ENCODE measurements around the gene MS4A4A. TPM values are rescaled to one million over a fixed set of nuclear protein-coding genes. Genes with fewer than 3 reads are reported as not detected.
A peak's percentile ranks its signal among the peaks of the same experiment; 100 is the strongest.

The MS4A4A gene
- total and polyA plus RNA-seq, 5 donors, result 5.1 to 21.5 (median 19.0) TPM

DNA sequence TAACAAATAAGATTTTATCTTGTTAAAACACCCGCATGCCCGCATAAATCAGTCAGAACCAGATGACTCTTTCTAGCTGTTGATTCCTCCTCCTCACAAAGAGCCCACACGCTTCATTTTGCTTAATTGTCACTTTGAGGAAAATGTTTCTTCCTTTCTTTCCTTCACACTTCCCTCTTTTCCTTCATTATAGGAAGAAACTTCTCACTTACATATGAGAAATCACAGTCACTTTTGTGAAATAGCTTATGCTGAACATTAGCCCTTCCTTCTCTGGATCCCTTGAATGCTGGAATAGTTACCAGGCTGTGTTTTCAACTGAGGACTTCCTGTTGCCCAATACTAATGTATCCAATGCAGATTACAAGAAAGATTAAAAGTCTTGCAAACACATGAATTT, 52.4 kb downstream of the MS4A4A start:
- H3K27ac ChIP-seq (ENCODE audit: low read length), result no peak overlapping the region
- ATAC-seq, result peak; percentile 39 to 51
- H3K4me3 ChIP-seq (ENCODE audit: low read length), result no peak overlapping the region
- H3K27me3 ChIP-seq (ENCODE audit: control insufficient read depth, insufficient read depth), result no peaks in the 10 kb centered on the region
- whole genome bisulfite sequencing, result 78% methylated on average over 3 of the region's 3 CpGs
- H3K9me3 ChIP-seq (ENCODE audit: control insufficient read depth, low read length), result no peaks in the 10 kb centered on the region
- no peak for DNase-seq
- intact Hi-C loops (cut with DNase I), result no loop called here
- no peaks in the 10 kb centered on the region for H3K4me1 ChIP-seq (ENCODE audit: control insufficient read depth, insufficient read depth, low read length)

DNA sequence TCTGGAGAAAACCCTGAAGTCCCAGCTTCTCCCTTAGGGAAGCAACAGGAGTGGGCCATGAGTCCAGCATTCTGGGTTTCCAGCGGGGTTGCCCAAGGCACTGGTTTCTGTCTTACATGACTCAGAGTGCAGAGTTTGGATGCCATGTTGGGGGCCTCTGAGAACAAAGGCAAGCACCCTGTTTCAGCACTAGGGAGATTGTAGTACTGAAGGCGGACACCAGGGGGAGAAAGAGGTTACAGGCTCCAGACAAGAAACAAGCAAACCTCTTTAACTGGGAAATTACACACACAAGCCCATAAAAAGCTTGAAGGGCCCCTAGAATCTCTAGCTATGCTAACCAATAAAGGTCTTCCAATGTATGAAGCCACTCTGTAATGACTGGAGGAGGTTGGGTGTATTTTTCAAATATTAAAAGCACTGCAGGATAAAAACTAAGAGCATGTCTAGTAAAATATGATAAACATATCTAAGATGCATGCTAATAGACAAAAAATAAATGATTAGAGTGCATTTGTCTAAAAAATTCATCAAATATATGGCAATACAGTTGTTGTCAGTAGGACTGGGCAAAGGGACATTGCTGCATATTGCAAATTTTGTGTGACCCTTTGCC, 53.6 kb downstream of the MS4A4A start:
- Histone ChIP-seq H3K4me3 (ENCODE audit: low read length) (no peak overlapping the region), H3K9me3 (ENCODE audit: control insufficient read depth, low read length) (no peaks in the 10 kb centered on the region), H3K27me3 (ENCODE audit: control insufficient read depth, insufficient read depth) (no peaks in the 10 kb centered on the region), H3K4me1 (ENCODE audit: control insufficient read depth, insufficient read depth, low read length) (no peaks in the 10 kb centered on the region), H3K27ac (ENCODE audit: low read length) (no peak overlapping the region)
- ATAC-seq, result peak; percentile 29 to 53
- intact Hi-C loops (cut with DNase I), result no loop called here
- peak in 2 of 3 donors; percentile 21 to 46 for DNase-seq
- 12% methylated on average over 2 of the region's 2 CpGs for WGBS

DNA sequence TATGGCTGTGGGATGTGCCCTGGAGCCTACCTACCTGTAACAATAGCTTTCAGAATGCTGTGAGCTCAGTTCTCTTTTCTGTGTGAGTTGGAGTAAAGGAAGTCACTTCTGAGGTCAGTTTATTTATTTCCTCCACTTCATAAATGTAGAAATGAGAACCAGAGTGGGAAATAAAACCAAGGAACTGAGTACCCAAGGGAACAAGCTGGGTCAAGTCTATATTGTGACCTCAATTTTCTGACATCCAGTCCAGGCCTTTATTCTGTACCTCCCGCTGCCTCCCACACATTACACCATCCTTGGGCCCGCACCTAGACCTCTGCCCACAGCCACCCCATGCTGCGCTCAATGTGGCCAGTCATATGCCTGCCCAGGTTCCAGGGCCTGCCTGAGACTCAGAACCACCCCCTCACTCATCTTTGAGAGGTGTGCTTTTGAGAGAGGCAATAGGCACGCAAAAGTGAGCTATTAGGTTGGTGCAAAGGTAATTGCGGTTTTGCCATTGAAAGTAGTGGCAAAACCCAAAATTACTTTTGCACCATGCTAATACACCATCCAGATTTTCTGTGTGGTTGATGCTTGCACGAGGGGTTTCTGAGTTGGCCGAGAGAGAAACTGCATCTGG, 56.4 kb downstream of the MS4A4A start:
- no peak for DNase-seq
- no peaks in the 10 kb centered on the region for H3K4me1 ChIP-seq (ENCODE audit: control insufficient read depth, insufficient read depth, low read length)
- intact Hi-C loops (cut with DNase I), result no loop called here
- ATAC-seq, result no peak
- H3K9me3 ChIP-seq (ENCODE audit: control insufficient read depth, low read length), result no peaks in the 10 kb centered on the region
- WGBS, result 88% methylated on average over 7 of the region's 7 CpGs
- H3K27ac ChIP-seq (ENCODE audit: low read length), result no peak overlapping the region
- no peak overlapping the region for H3K4me3 ChIP-seq (ENCODE audit: low read length)
- H3K27me3 ChIP-seq (ENCODE audit: control insufficient read depth, insufficient read depth), result no peaks in the 10 kb centered on the region

DNA sequence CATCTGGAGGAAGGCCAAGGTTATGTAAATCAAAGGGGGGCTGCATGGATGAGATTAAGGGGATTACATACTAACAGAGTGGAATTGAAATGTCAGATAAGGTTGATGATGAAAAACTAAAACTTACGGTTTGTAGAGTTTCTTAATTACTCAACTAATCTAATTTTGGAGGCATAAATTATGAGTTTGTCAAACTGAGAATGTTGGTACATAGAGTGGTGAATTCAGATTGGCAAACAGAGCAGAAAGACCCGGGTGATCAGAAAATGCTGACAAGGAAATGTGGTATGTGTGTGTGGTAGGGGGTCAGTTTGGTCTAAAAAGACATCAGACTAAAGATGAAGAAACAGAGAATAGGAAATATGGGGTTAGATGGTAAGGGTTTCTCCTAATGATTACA, 57.6 kb downstream of the MS4A4A start:
- ATAC-seq, result no peak
- no peaks in the 10 kb centered on the region for H3K9me3 ChIP-seq (ENCODE audit: control insufficient read depth, low read length)
- H3K27ac ChIP-seq (ENCODE audit: low read length), result no peak overlapping the region
- intact Hi-C loops (cut with DNase I), result no loop called here
- H3K27me3 ChIP-seq (ENCODE audit: control insufficient read depth, insufficient read depth), result no peaks in the 10 kb centered on the region
- DNase-seq, result no peak
- H3K4me3 ChIP-seq (ENCODE audit: low read length), result no peak overlapping the region
- 55% methylated on average over 2 of the region's 2 CpGs for WGBS
- no peaks in the 10 kb centered on the region for H3K4me1 ChIP-seq (ENCODE audit: control insufficient read depth, insufficient read depth, low read length)

DNA sequence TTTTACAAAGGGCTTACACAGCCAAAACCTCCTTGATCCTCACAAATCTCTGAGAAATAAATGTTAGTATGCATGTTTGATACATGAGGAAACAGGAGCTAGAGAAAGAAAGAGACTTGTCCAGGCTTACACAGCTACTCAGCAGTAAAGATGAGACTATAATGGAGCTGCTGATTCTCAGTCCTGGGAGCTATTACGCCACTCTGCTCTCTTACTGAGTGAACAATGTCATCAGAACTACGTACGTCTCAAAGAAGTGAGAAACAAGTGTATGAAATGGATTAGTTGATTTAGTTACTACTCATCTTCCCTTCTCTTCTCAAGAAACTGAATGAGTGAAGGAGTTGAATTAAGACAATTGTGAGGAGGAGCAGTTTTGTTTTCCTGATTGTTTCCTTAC, 58.9 kb downstream of the MS4A4A start:
- Histone ChIP-seq H3K4me1 (ENCODE audit: control insufficient read depth, insufficient read depth, low read length) (no peaks in the 10 kb centered on the region), H3K9me3 (ENCODE audit: control insufficient read depth, low read length) (no peaks in the 10 kb centered on the region), H3K27me3 (ENCODE audit: control insufficient read depth, insufficient read depth) (no peaks in the 10 kb centered on the region), H3K4me3 (ENCODE audit: low read length) (no peak overlapping the region), H3K27ac (ENCODE audit: low read length) (no peak overlapping the region)
- intact Hi-C loops (cut with DNase I), result no loop called here
- ATAC-seq (no peak), DNase-seq (no peak)
- 42% methylated on average over 3 of the region's 3 CpGs for WGBS

DNA sequence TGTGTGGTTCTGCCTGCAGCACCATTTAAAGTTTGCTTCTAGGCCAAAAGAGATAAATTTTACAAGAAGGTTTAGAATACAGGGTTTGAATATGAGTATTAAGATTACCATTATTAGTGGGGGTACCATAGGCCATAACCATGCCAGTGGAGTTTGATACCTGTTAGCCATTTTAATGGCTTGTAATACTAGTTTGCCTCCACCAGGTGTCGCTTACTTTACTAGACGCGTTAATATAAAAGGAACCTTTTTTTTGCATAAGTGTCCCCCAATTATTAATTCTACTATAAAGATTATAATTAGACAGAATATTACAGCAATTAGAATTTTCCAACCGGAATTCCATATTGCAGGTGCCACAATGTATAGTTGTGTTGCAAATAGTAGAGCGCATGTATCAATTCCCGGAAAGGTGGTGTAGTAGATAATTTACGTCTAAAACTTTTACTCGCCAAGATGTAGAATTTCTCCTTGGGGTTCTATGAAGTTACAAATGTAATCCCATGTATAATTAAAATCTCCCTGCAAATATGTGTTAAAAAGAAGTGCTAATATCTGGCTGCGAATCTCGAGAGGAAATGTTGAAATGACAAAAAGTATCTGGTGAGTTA, 62.7 kb downstream of the MS4A4A start:
- Histone ChIP-seq H3K9me3 (ENCODE audit: control insufficient read depth, low read length) (no peaks in the 10 kb centered on the region), H3K4me1 (ENCODE audit: control insufficient read depth, insufficient read depth, low read length) (no peaks in the 10 kb centered on the region), H3K27ac (ENCODE audit: low read length) (no peak overlapping the region), H3K27me3 (ENCODE audit: control insufficient read depth, insufficient read depth) (no peaks in the 10 kb centered on the region), H3K4me3 (ENCODE audit: low read length) (no peak overlapping the region)
- ATAC-seq (no peak), DNase-seq (no peak)
- WGBS, result 71% methylated on average over 10 of the region's 10 CpGs
- intact Hi-C loops (cut with DNase I), result no loop called here

- Histone ChIP-seq H3K9me3 (ENCODE audit: control insufficient read depth, low read length) (no peaks in the 10 kb centered on the region), H3K4me3 (ENCODE audit: low read length) (no peak overlapping the region), H3K27ac (ENCODE audit: low read length) (no peak overlapping the region), H3K27me3 (ENCODE audit: control insufficient read depth, insufficient read depth) (no peaks in the 10 kb centered on the region), H3K4me1 (ENCODE audit: control insufficient read depth, insufficient read depth, low read length) (no peaks in the 10 kb centered on the region)
- intact Hi-C loops (cut with DNase I), result no loop called here
- ATAC-seq, result no peak
- 93% methylated on average over 2 of the region's 2 CpGs for WGBS
- no peak for DNase-seq
Observed at GRCh38 chr11:60344146-60344545, 63.7 kb downstream of the MS4A4A start.

DNA sequence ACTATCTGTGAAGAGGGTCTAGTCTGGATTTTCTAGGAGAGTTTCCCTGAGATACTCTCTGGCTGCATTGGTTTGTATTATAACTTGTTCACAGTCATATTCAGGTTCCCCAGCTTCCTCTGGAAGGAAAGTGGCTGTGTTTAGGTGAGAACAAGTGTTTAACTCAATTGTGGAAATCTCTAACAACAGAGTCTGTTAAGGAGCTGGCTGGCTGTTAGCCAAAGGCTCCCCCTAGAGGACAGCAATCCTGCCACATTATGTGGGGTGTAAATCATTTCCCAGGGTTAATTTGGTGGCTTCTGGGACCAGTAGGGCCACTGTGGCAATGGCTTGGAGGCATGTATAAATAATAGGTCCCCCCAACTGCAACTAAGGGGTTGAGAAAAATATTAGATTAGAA, 65.0 kb downstream of the MS4A4A start:
- H3K4me1 ChIP-seq (ENCODE audit: control insufficient read depth, insufficient read depth, low read length), result no peaks in the 10 kb centered on the region

DNA sequence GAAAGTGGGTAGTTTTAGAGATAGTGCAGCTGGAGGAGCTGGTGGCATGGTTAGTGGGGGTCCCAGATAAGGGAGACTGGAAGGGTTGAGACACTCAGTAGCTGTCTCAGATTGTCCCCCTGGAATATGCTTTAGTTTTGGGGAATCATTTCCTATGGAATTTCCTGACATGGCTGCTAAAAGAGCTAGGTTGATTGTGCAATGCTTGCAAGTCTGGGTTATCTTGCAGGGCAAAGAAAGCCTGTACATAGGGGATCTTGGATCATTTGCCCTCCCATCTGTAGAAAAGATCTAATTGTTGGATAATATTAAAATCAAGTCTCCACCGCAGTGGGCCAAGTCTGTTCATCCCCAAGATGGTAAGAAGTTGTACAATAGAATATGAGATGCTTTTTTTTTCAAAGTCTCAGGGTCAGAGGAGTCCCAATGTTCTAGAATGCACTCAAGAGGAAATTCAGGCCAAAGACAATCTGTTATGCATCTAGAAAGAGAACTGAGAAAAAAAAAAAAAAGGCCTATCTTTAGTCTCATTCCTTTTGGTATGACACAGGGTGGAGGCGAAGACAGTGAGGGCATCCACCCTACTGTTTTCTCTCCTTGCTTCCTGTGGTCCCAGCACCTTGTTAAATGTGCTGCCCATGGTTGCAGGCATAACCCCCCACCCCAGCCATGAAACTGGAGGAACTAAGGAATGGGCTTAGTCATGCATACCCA, 66.8 kb downstream of the MS4A4A start:
- 89% methylated on average over 2 of the region's 2 CpGs for WGBS
- DNase-seq (no peak), ATAC-seq (no peak)
- Histone ChIP-seq H3K9me3 (ENCODE audit: control insufficient read depth, low read length) (no peaks in the 10 kb centered on the region), H3K4me1 (ENCODE audit: control insufficient read depth, insufficient read depth, low read length) (no peaks in the 10 kb centered on the region), H3K27ac (ENCODE audit: low read length) (no peak overlapping the region), H3K4me3 (ENCODE audit: low read length) (no peak overlapping the region), H3K27me3 (ENCODE audit: control insufficient read depth, insufficient read depth) (no peaks in the 10 kb centered on the region)
- intact Hi-C loops (cut with DNase I), result no loop called here

More for the DNA sequence above, 65.0 kb downstream of the MS4A4A start:
- no peak for ATAC-seq
- intact Hi-C loops (cut with DNase I), result no loop called here
- Histone ChIP-seq H3K27ac (ENCODE audit: low read length) (no peak overlapping the region), H3K27me3 (ENCODE audit: control insufficient read depth, insufficient read depth) (no peaks in the 10 kb centered on the region), H3K4me3 (ENCODE audit: low read length) (no peak overlapping the region), H3K9me3 (ENCODE audit: control insufficient read depth, low read length) (no peaks in the 10 kb centered on the region)
- DNase-seq, result peak; percentile 15 to 76 (median 66)

DNA sequence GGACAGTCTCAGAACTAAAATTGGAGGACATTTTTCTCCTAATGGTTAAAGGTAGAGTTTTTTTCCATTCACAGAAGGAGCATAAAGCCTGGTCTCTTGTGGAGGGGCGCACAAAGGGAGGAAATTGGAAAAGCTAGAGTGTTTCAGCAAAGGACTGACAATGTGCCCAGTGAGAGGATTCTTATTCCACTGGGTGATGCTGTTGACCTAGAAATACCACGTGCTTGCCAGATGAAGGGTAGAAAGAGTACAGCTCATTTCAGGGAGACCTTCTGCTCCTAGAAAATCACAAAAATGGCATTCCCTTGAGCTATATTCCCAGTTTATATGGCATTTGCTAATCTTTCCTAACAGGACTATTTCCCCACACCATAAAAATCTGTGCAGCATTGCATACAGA, 67.7 kb downstream of the MS4A4A start:
- no peak for DNase-seq
- no peak for ATAC-seq
- intact Hi-C loops (cut with DNase I), result no loop called here
- 55% methylated on average over 2 of the region's 2 CpGs for WGBS
- Histone ChIP-seq H3K27ac (ENCODE audit: low read length) (no peak overlapping the region), H3K27me3 (ENCODE audit: control insufficient read depth, insufficient read depth) (no peaks in the 10 kb centered on the region), H3K4me3 (ENCODE audit: low read length) (no peak overlapping the region), H3K9me3 (ENCODE audit: control insufficient read depth, low read length) (no peaks in the 10 kb centered on the region), H3K4me1 (ENCODE audit: control insufficient read depth, insufficient read depth, low read length) (no peaks in the 10 kb centered on the region)

- H3K4me3 ChIP-seq (ENCODE audit: low read length), result no peak overlapping the region
- H3K27me3 ChIP-seq (ENCODE audit: control insufficient read depth, insufficient read depth), result no peaks in the 10 kb centered on the region
- DNase-seq (no peak), ATAC-seq (no peak)
- no peak overlapping the region for H3K27ac ChIP-seq (ENCODE audit: low read length)
- intact Hi-C loops (cut with DNase I), result no loop called here
- WGBS, result 78% methylated on average over 1 of the region's 1 CpG
- no peaks in the 10 kb centered on the region for H3K9me3 ChIP-seq (ENCODE audit: control insufficient read depth, low read length)
- no peaks in the 10 kb centered on the region for H3K4me1 ChIP-seq (ENCODE audit: control insufficient read depth, insufficient read depth, low read length)
Observed at GRCh38 chr11:60349990-60350389, 69.5 kb downstream of the MS4A4A start.
